Measurements from ENCODE around the gene CCDC142. TPM values are rescaled to one million over a fixed set of nuclear protein-coding genes. Genes with fewer than 3 reads are reported as not detected.

The CCDC142 gene
- total RNA-seq = 10 to 100 TPM; 20.8 to 23.4 TPM
- polyA plus RNA-seq (ENCODE audit: insufficient read length in 2 of 2) = 10 to 100 TPM in 1 of 2 donors, 1 to 10 TPM in 1; 9.3 to 18.6 TPM
- long read RNA-seq, donor 1 = 0 reads
- long read RNA-seq, donor 2 = 0 reads
- long read RNA-seq, donor 3 = 0 reads
- long read RNA-seq, donor 4, partial matches to known transcripts = 5 of 6 reads
- long read RNA-seq, donor 4, other reads (novel, unspliced or antisense) = 0 of 6 reads

- peaks cover 29% of the 10 kb centered on the region for H3K4me1 ChIP-seq (ENCODE audit: control insufficient read depth, insufficient read depth, low read length)
- peak within 1 kb of the TSS; percentile 93 for H3K27ac ChIP-seq (ENCODE audit: low read depth, low read length)
- WGBS (ENCODE audit: insufficient coverage) = under 1% methylated on average over 48 of the region's 50 CpGs
- H3K36me3 ChIP-seq (ENCODE audit: control insufficient read depth, insufficient read depth, low read length) = peaks cover 44% of the 10 kb centered on the region
- H3K9me3 ChIP-seq (ENCODE audit: control insufficient read depth, insufficient read depth, low read length) = no peaks in the 10 kb centered on the region
- H3K4me3 ChIP-seq (ENCODE audit: low read depth, low read length) = peak within 1 kb of the TSS; percentile 91
- DNase-seq (ENCODE audit: low read depth in 4 of 6, low spot score in 6 of 6) = peak; percentile 92 to 99 (median 96)
- no peaks in the 10 kb centered on the region for H3K27me3 ChIP-seq (ENCODE audit: control insufficient read depth, insufficient read depth, low read length)
Observed at GRCh38 chr2:74482801-74483674, at the start of gene CCDC142, which contains the start of gene TTC31. Gene CCDC142, minus strand, starts transcription at chr2:74482998. Its CDS starts 161 bp downstream, at chr2:74482837. Gene TTC31, plus strand, starts transcription at chr2:74483081. Its CDS starts 15 bp downstream, at chr2:74483096.

GRCh38 chr2:74532222-74532621 is 49.4 kb upstream of the CCDC142 start:
- Histone ChIP-seq H3K27ac (ENCODE audit: low read depth, low read length) (no peak overlapping the region), H3K4me1 (ENCODE audit: control insufficient read depth, insufficient read depth, low read length) (peaks cover 28% of the 10 kb centered on the region), H3K27me3 (ENCODE audit: control insufficient read depth, insufficient read depth, low read length) (no peaks in the 10 kb centered on the region), H3K36me3 (ENCODE audit: control insufficient read depth, insufficient read depth, low read length) (peaks cover 63% of the 10 kb centered on the region), H3K4me3 (ENCODE audit: low read depth, low read length) (no peak overlapping the region), H3K9me3 (ENCODE audit: control insufficient read depth, insufficient read depth, low read length) (no peaks in the 10 kb centered on the region)
- DNase-seq (ENCODE audit: low read depth in 4 of 6, low spot score in 6 of 6) = peak in 1 of 6 donors; percentile 60

GRCh38 chr2:74531666-74532065 is 48.9 kb upstream of the CCDC142 start:
- peaks cover 66% of the 10 kb centered on the region for H3K36me3 ChIP-seq (ENCODE audit: control insufficient read depth, insufficient read depth, low read length)
- DNase-seq (ENCODE audit: low read depth in 4 of 6, low spot score in 6 of 6) = no peak
- no peak overlapping the region for H3K27ac ChIP-seq (ENCODE audit: low read depth, low read length)
- peaks cover 28% of the 10 kb centered on the region for H3K4me1 ChIP-seq (ENCODE audit: control insufficient read depth, insufficient read depth, low read length)
- no peaks in the 10 kb centered on the region for H3K27me3 ChIP-seq (ENCODE audit: control insufficient read depth, insufficient read depth, low read length)
- peak overlapping the region; percentile 91 for H3K4me3 ChIP-seq (ENCODE audit: low read depth, low read length)
- no peaks in the 10 kb centered on the region for H3K9me3 ChIP-seq (ENCODE audit: control insufficient read depth, insufficient read depth, low read length)
- WGBS (ENCODE audit: insufficient coverage) = 91% methylated on average over 7 of the region's 7 CpGs

- H3K27ac ChIP-seq (ENCODE audit: low read depth, low read length) = peak overlapping the region; percentile 76
- peak in 2 of 6 donors; percentile 65 to 70 for DNase-seq (ENCODE audit: low read depth in 4 of 6, low spot score in 6 of 6)
- no peaks in the 10 kb centered on the region for H3K9me3 ChIP-seq (ENCODE audit: control insufficient read depth, insufficient read depth, low read length)
- H3K4me1 ChIP-seq (ENCODE audit: control insufficient read depth, insufficient read depth, low read length) = peaks cover 28% of the 10 kb centered on the region
- H3K36me3 ChIP-seq (ENCODE audit: control insufficient read depth, insufficient read depth, low read length) = peaks cover 64% of the 10 kb centered on the region
- peak overlapping the region; percentile 91 for H3K4me3 ChIP-seq (ENCODE audit: low read depth, low read length)
- no peaks in the 10 kb centered on the region for H3K27me3 ChIP-seq (ENCODE audit: control insufficient read depth, insufficient read depth, low read length)
- 0% methylated on average over 42 of the region's 54 CpGs for WGBS (ENCODE audit: insufficient coverage)
Observed at GRCh38 chr2:74530239-74531187, 47.7 kb upstream of the CCDC142 start.

GRCh38 chr2:74529357-74530238 is 46.8 kb upstream of the CCDC142 start, which contains the start of the genes AUP1 and HTRA2:
Gene AUP1, minus strand, starts transcription at chr2:74529706. Its CDS starts 77 bp downstream, at chr2:74529629.
Gene HTRA2, plus strand, starts transcription at chr2:74529933. Its CDS starts 74 bp downstream, at chr2:74530007.
- Histone ChIP-seq H3K27me3 (ENCODE audit: control insufficient read depth, insufficient read depth, low read length) (no peaks in the 10 kb centered on the region), H3K9me3 (ENCODE audit: control insufficient read depth, insufficient read depth, low read length) (no peaks in the 10 kb centered on the region), H3K4me1 (ENCODE audit: control insufficient read depth, insufficient read depth, low read length) (peaks cover 28% of the 10 kb centered on the region), H3K27ac (ENCODE audit: low read depth, low read length) (peak within 1 kb of the TSS; percentile 86), H3K4me3 (ENCODE audit: low read depth, low read length) (peak within 1 kb of the TSS; percentile 91), H3K36me3 (ENCODE audit: control insufficient read depth, insufficient read depth, low read length) (peaks cover 59% of the 10 kb centered on the region)
- peak; percentile 91 to 99 (median 98) for DNase-seq (ENCODE audit: low read depth in 4 of 6, low spot score in 6 of 6)
- 0% methylated on average over 85 of the region's 87 CpGs for WGBS (ENCODE audit: insufficient coverage)

- H3K36me3 ChIP-seq (ENCODE audit: control insufficient read depth, insufficient read depth, low read length) = peaks cover 51% of the 10 kb centered on the region
- DNase-seq (ENCODE audit: low read depth in 4 of 6, low spot score in 6 of 6) = peak in 1 of 6 donors; percentile 25
- H3K27me3 ChIP-seq (ENCODE audit: control insufficient read depth, insufficient read depth, low read length) = no peaks in the 10 kb centered on the region
- peak overlapping the region; percentile 91 for H3K4me3 ChIP-seq (ENCODE audit: low read depth, low read length)
- peaks cover 28% of the 10 kb centered on the region for H3K4me1 ChIP-seq (ENCODE audit: control insufficient read depth, insufficient read depth, low read length)
- under 1% methylated on average over 22 of the region's 29 CpGs for WGBS (ENCODE audit: insufficient coverage)
- H3K9me3 ChIP-seq (ENCODE audit: control insufficient read depth, insufficient read depth, low read length) = no peaks in the 10 kb centered on the region
- H3K27ac ChIP-seq (ENCODE audit: low read depth, low read length) = peak overlapping the region; percentile 86
Observed at GRCh38 chr2:74528600-74529356, 46.0 kb upstream of the CCDC142 start.

- H3K36me3 ChIP-seq (ENCODE audit: control insufficient read depth, insufficient read depth, low read length) = peaks cover 42% of the 10 kb centered on the region
- DNase-seq (ENCODE audit: low read depth in 4 of 6, low spot score in 6 of 6) = no peak
- H3K27me3 ChIP-seq (ENCODE audit: control insufficient read depth, insufficient read depth, low read length) = no peaks in the 10 kb centered on the region
- no peak overlapping the region for H3K27ac ChIP-seq (ENCODE audit: low read depth, low read length)
- no peaks in the 10 kb centered on the region for H3K9me3 ChIP-seq (ENCODE audit: control insufficient read depth, insufficient read depth, low read length)
- peaks cover 28% of the 10 kb centered on the region for H3K4me1 ChIP-seq (ENCODE audit: control insufficient read depth, insufficient read depth, low read length)
- H3K4me3 ChIP-seq (ENCODE audit: low read depth, low read length) = no peak overlapping the region
- WGBS (ENCODE audit: insufficient coverage) = 97% methylated on average over 6 of the region's 9 CpGs
Observed at GRCh38 chr2:74527741-74528140, 44.9 kb upstream of the CCDC142 start.

- peaks cover 36% of the 10 kb centered on the region for H3K36me3 ChIP-seq (ENCODE audit: control insufficient read depth, insufficient read depth, low read length)
- no peaks in the 10 kb centered on the region for H3K27me3 ChIP-seq (ENCODE audit: control insufficient read depth, insufficient read depth, low read length)
- 96% methylated on average over 4 of the region's 11 CpGs for WGBS (ENCODE audit: insufficient coverage)
- H3K4me3 ChIP-seq (ENCODE audit: low read depth, low read length) = no peak overlapping the region
- no peak overlapping the region for H3K27ac ChIP-seq (ENCODE audit: low read depth, low read length)
- no peak for DNase-seq (ENCODE audit: low read depth in 4 of 6, low spot score in 6 of 6)
- H3K9me3 ChIP-seq (ENCODE audit: control insufficient read depth, insufficient read depth, low read length) = no peaks in the 10 kb centered on the region
- peaks cover 27% of the 10 kb centered on the region for H3K4me1 ChIP-seq (ENCODE audit: control insufficient read depth, insufficient read depth, low read length)
Observed at GRCh38 chr2:74526649-74527230, 43.9 kb upstream of the CCDC142 start.

Measured in spinal cord (tissue), 10 donors.